Middle frontal gyrus (tissue), 1 donor: Measurements from ENCODE around the gene MFSD2B.

Experiments used
- DNase-seq: peaks from one replicate; pipeline ENCODE4 v3.0.0-alpha.2; 2015; ENCODE audit warnings: low spot score; ENCODE audit errors: extremely low spot score

MFSD2B gene

GRCh38 chr2:24050041-24050979 is 40.4 kb downstream of the MFSD2B start:
- DNase-seq, result no peak

DNA sequence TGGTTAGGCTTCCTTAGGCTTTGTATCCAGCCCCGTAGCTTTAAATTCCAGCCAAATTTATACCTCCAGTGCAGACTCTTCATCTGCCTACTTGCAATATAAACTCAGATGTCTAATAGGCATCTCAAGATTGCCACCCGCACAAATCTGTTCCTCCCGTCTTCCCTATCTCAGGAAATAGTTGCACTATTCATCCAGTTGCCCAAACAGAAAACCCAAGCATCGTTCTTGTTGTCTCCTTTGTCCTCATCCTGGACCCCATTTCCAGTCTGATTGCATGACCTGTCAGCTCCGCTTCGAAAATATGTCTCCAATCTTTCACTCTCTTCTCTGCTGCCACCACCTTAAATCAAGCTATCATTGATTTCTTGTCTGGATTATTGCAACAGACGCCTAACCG is 41.9 kb downstream of the MFSD2B start:
- no peak for DNase-seq

DNA sequence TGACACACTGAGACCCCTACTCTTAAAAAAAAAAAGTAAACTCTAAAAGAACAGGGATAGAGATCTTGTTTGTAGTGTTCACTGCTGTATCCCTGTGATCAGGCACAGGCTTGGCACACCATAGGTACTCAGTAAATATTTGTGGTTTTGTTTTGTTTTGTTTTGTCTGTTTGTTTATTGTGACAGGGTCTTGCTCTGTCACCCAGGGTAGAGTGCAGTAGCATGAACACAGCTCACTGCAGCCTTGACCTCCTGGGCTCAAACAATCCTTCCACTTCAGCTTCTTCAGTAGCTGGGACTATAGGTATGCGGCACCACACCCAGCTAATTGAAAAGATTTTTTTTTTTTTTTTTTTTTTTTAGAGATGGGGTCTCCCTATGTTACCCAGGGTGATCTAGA is 43.1 kb downstream of the MFSD2B start:
- no peak for DNase-seq

DNA sequence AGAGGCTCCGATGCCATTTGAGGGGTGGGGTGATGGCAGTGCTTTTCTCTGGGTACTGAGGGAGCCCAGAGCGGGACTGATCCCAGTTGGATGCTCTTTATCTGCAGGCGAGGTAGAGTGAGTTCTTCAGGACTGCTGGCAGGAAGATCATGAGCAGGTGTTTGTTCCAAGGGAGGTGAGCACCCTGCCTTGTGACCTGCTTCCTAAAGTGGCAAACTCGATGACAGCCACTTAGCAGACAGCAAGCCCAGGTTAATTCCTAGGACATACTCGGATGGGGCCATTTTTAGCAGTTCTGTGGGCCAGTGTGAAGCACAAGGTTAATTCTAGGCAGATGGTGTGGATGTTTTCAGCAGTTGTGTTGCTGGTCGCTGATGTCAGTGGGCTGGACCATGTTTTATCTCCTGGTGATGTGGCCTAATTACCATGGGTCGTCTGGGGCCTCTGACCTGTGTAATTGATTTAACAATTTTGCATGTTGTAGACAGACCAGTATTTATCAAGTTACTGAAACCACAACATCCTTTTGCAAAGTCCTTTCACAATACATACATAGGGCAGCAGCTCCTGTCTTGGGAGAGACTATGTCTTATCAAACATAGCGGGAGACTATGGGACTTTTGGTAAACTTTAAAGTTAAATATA is 44.6 kb downstream of the MFSD2B start:
- DNase-seq, result no peak

DNA sequence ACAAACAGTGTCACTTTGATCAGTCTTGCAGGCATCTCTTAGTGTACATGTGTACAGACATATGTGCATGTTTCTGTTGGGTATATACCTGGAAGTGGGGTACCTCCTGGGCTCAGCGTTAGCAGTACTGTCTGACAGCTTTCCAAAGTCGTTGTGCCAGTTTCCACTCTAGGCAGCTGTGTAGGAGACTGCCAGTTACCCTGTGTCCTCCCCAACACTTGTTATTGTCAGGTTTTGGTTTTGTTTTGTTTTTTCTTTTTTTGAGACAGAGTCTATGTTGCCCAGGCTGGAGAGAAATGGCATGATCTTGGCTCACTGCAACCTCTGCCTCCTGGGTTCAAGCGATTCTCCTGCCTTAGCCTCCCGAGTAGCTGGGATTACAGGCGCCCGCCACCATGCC is 45.9 kb downstream of the MFSD2B start:
- no peak for DNase-seq

- DNase-seq, result no peak
These were observed 48.8 kb downstream of the MFSD2B start for GRCh38 chr2:24058564-24059271.

DNA sequence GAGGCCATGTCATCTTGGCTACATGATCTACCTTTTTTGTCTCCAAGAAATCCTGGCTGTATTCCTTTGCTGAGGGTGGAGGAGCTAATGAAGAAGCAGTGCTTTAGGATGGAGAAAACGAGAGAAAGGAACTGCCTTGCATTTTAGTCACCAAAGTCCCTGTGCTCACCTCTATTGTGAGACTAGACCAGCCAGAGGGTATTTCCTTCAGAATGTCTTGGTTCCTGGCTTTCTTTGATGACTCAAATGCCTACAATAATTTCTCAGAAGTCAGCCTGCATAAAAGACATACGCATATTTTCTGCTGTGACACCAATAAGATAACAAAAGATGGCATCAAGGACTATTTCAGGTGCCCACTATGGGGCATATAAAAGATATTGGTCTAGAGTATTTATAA is 55.5 kb downstream of the MFSD2B start:
- no peak for DNase-seq

DNA sequence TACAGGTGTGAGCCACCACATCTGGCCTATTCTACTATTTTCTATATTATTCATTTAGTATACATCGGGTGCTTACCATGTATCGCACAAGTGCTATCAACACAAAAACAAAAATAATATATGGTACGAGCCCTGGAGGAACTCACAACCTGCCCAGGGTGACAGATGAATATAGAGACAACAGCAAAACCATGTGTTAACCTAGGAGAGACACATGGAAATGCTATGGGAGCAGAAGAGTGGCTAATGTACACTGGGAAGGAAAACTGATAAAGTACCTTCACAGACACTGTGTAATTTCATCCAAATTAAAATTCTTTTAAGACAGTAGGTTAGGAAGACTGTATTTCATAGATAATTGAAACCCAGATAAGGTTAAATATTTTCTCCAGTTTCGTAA is 62.4 kb downstream of the MFSD2B start:
- DNase-seq, result no peak

DNA sequence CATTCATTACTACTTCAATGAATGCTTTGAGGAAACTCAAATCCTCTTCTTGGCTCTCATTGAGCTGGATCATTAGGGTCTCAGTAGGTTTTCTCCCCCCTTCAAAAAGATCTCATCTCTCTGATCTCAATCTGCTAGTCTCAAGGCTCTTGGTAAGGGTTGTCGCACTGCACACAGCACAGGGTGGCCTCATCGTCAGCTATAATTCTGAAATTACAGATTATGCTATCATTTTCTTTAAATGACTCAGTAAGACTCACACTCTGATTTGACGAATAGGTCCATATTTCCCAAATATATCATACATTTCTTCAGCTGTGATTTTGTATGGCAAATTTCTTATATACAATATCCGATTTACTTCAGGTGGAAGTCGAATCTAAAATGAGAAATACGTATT is 63.9 kb downstream of the MFSD2B start:
- DNase-seq, result no peak

GRCh38 chr2:24075259-24075658 is 65.4 kb downstream of the MFSD2B start:
- DNase-seq, result no peak
